ENCODE data around the gene LRCOL1.

DNA sequence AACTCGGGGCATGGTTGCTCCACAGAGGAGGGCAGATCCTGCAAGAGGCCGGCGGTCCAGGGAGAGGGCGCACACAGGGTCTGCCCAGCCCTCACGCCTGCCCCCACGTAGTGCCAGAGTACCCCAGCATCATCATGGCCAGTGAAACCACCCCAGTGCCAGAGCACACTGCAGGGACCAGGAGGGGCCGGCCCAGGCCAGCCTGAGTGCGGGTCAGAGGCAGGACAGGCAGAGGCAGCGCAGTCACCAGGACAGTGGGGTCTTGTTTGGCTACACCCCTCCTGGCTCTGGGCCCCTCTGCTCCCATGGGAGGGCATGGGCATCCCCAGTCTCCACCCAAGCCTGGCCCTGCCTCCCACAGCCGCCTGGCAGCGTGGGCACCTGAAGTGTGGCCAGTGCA is 34.7 kb downstream of the LRCOL1 start:
- TF ChIP-seq CTCF (IDR thresholded peaks at IDR 0.05) (no peak), POLR2A (IDR thresholded peaks at IDR 0.05) (no peak)
